Measurements from ENCODE around the gene SMAD3. TPM values are rescaled to one million over a fixed set of nuclear protein-coding genes. Genes with fewer than 3 reads are reported as not detected.

SMAD3 gene
- total and polyA plus RNA-seq, 2 of the 4 experiments (the other 2 are of a cell fraction) = 71.0 to 177 TPM

DNA sequence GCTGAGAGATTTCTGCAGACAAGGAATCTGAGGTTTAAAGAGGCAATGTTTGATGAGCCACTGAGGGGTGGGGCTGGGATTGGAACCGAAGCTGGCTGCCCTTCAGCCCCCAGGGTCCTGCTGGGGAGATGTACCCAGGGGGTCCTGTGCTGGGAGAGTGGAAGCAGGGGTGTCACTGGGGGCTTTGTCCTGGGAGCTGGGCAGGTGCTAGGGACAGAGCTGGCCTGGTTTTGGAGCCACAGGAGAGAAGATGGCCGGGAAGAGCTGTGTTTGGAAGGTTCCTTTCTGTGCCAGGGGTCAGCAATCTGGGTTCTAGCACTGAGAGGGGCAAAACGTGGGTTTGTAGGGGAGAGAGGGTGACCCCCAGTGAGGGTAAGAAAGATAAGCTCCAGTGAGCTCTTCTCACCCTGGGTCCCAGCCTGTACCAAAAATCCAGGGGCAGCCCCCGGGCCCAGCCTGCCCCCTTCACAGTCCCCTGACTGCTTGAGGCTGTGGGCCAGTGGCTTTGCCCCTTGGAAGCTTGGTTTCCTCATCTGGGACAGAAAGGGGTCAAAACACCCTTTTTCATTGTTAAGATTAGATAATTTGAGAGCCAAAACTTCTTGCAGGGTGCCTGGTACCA, 69.6 kb downstream of the SMAD3 start (continued):
- no peak for TF ChIP-seq USF2 (IDR thresholded peaks at IDR 0.05; ENCODE audit: low read depth, low read length)
- no peak for TF ChIP-seq FOS (IDR thresholded peaks at IDR 0.05; ENCODE audit: low read depth, low read length)
- TF ChIP-seq SMC3 (IDR thresholded peaks at IDR 0.05; ENCODE audit: low read depth, low read length) = no peak

DNA sequence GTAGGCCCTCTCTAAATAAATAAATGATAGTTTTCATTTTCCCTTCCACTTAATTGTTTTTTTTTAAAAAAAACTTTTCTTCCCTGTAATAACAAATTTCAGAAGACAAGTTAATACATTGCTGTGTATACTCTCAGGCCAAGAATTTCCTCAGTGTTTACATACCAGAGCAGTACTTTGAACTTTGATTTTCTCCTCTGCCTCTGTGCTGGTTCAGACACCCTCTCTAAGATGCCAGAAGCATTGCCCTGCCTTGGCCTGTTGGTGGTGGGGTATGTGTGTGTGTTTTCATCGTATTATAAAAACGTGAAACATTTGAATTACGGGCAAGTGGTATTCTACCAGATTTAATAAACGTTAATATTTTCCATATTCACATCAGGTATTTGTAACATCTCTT, 70.1 kb downstream of the SMAD3 start:
- dilution Hi-C loops (cut with HindIII; ENCODE audit: low sequenced_read_pairs, unreplicated experiment) = no loop called here
- Histone ChIP-seq H2AK5ac (ENCODE audit: low read depth, low read length) (no peak overlapping the region), H2AK9ac (replicated peaks; ENCODE audit: low read depth, low read length, poor library complexity) (no peak overlapping the region), H3K14ac (replicated peaks; ENCODE audit: low read depth, low read length) (no peak overlapping the region), H3K9ac (ENCODE audit: low read depth, low read length) (peak overlapping the region; percentile 24; the same call in 1 of the 2 replicates), H3K9me1 (ENCODE audit: insufficient read depth, low read length) (peaks cover 52% of the 10 kb centered on the region), H3K9me3 (ENCODE audit: control insufficient read depth, insufficient read depth, low read length) (no peaks in the 10 kb centered on the region), H3K27ac (ENCODE audit: insufficient read depth, low read length) (peak overlapping the region; percentile 84; the same call in 1 of the 2 replicates), H3K56ac (ENCODE audit: extremely low read depth, insufficient read depth, low read length) (peak overlapping the region; percentile 85; the same call in 1 of the 2 replicates), H2BK5ac (ENCODE audit: low read depth, low read length, poor library complexity, severe bottlenecking) (peak overlapping the region; percentile 95), H4K8ac (ENCODE audit: low read depth in 2 of 2, low read length in 2 of 2) (peak overlapping the region; percentile 48 to 90; a peak in 3 of 4 replicates), H3K79me1 (ENCODE audit: low read depth in 1 of 2, low read length in 2 of 2) (peaks cover 6 to 88% of the 10 kb centered on the region in 2 experiments), H3K23ac (ENCODE audit: low read depth, low read length) (no peak overlapping the region; the same call in 1 of the 2 replicates), H4K20me1 (ENCODE audit: insufficient read depth, low read length) (peaks cover 45% of the 10 kb centered on the region), H3K4ac (ENCODE audit: low read depth, low read length) (peak overlapping the region; percentile 95; the same call in 1 of the 2 replicates), H2AFZ (replicated peaks; ENCODE audit: low read length, poor library complexity) (no peak overlapping the region), H3K4me2 (ENCODE audit: low read depth, low read length) (no peak overlapping the region; the same call in 1 of the 2 replicates), H3K27me3 (ENCODE audit: control insufficient read depth, insufficient read depth, low read length) (no peaks in the 10 kb centered on the region), H4K91ac (ENCODE audit: insufficient read depth, low read depth, low read length) (peak overlapping the region; percentile 78; the same call in 1 of the 2 replicates), H4K5ac (ENCODE audit: low read depth, low read length) (no peak overlapping the region), H2BK15ac (ENCODE audit: low read depth, low read length) (no peak overlapping the region), H2BK120ac (ENCODE audit: low read depth, low read length) (peak overlapping the region; percentile 93), H3K36me3 (ENCODE audit: control insufficient read depth, insufficient read depth, low read length) (peaks cover 29% of the 10 kb centered on the region), H3K4me3 (ENCODE audit: insufficient read depth, low read depth, low read length) (no peak overlapping the region), H2BK20ac (ENCODE audit: low read depth, low read length) (no peak overlapping the region), H3K18ac (ENCODE audit: low read depth, low read length) (no peak overlapping the region; the same call in 1 of the 2 replicates), H3K4me1 (ENCODE audit: control insufficient read depth, insufficient read depth, low read length) (peaks cover 74% of the 10 kb centered on the region)
- BruUV-seq (replicated peaks) = no TSS peak
- POLR2A ChIA-PET (ENCODE audit: unreplicated experiment) = no interaction called here
- peak; percentile 72 for ATAC-seq (ENCODE audit: low read depth)
- intact Hi-C loops (cut with micrococcal nuclease) = loop anchor here (2.0 kb wide), 1 partner anchor 43 kb away; no protein-coding TSS in a partner anchor
- no CpG with 5 or more reads among the region's 4 CpGs for WGBS, 2 experiments (ENCODE audit: extremely low coverage in 2 of 2, insufficient read length in 1 of 2)
- DNase-seq = peak; percentile 93
- CTCF ChIA-PET = interaction anchor here (0.6 kb wide), 1 partner anchor 23 kb away, joined by 4 read pairs; no protein-coding TSS in a partner anchor
- in situ Hi-C loops (cut with MboI; ENCODE audit: low sequenced_read_pairs) = no loop called here
- TF ChIP-seq RCOR1 (IDR thresholded peaks at IDR 0.05; ENCODE audit: insufficient replicate concordance, low read length) (peak; percentile 24), MAFK (IDR thresholded peaks at IDR 0.05; ENCODE audit: low read depth, low read length) (no peak), USF2 (IDR thresholded peaks at IDR 0.05; ENCODE audit: low read depth, low read length) (no peak), MAZ (IDR thresholded peaks at IDR 0.05; ENCODE audit: borderline replicate concordance, low read depth, low read length) (no peak; the same call in 1 of the 2 replicates), CEBPB (IDR thresholded peaks at IDR 0.05; ENCODE audit: low read depth, low read length) (peak; percentile 20; the same call in 1 of the 2 replicates), NFE2L2 (IDR thresholded peaks at IDR 0.05; ENCODE audit: low read depth, low read length) (no peak), MXI1 (IDR thresholded peaks at IDR 0.05; ENCODE audit: borderline replicate concordance, low read depth, low read length) (no peak), RFX5 (IDR thresholded peaks at IDR 0.05; ENCODE audit: low read depth, low read length) (no peak), POLR2A (IDR thresholded peaks at IDR 0.05; ENCODE audit: low read depth, low read length) (peak; percentile 54; the same call in 1 of the 2 replicates), RAD21 (IDR thresholded peaks at IDR 0.05; ENCODE audit: low read length) (peak; percentile 48)
- TF ChIP-seq, protein P1, sequence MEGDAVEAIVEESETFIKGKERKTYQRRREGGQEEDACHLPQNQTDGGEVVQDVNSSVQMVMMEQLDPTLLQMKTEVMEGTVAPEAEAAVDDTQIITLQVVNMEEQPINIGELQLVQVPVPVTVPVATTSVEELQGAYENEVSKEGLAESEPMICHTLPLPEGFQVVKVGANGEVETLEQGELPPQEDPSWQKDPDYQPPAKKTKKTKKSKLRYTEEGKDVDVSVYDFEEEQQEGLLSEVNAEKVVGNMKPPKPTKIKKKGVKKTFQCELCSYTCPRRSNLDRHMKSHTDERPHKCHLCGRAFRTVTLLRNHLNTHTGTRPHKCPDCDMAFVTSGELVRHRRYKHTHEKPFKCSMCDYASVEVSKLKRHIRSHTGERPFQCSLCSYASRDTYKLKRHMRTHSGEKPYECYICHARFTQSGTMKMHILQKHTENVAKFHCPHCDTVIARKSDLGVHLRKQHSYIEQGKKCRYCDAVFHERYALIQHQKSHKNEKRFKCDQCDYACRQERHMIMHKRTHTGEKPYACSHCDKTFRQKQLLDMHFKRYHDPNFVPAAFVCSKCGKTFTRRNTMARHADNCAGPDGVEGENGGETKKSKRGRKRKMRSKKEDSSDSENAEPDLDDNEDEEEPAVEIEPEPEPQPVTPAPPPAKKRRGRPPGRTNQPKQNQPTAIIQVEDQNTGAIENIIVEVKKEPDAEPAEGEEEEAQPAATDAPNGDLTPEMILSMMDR (conservative IDR thresholded peaks at IDR 0.05; ENCODE audit: low read depth, low read length) = peak; percentile 44
